ENCODE measurements around the gene NEBL.

- no peak for TF ChIP-seq EZH2 (IDR thresholded peaks at IDR 0.05)
- no peak for TF ChIP-seq FOXP2 (optimal IDR thresholded peaks at IDR 0.05; ENCODE audit: control extremely low read depth, extremely low read length, insufficient read depth)
These were observed 40.6 kb downstream of the NEBL start for GRCh38 chr10:20856484-20856883.
